ENCODE results near the gene DAPK1.

Gene DAPK1

GRCh38 chr9:87753313-87753712 is 255.6 kb downstream of the DAPK1 start:
- DNase-seq, result no peak

Measured in NCI-H1417 (cell line).